G401 (cell line): ENCODE results near the gene ADGRA3. TPM values are rescaled to one million over a fixed set of nuclear protein-coding genes. Genes with fewer than 3 reads are reported as not detected.

ENCODE experiments used
- total RNA-seq: library from RNA; depleted of rRNA; stranded (reverse); fragments of >200 nt; shearing (Covaris generic); gene quantifications from 2 replicates; pipeline ENCODE4 v1.2.3, GENCODE V29; 2014; rRNA removed

The ADGRA3 gene
- total RNA-seq, 1 experiment from 2014 or later = 43.1 TPM

Other genes starting within 250 kb of the ADGRA3 start
- gene GBA3, start 176.9 kb upstream of the ADGRA3 start, total RNA-seq = not detected in 2 replicates